ENCODE measurements around the gene CLPSL2.

DNA sequence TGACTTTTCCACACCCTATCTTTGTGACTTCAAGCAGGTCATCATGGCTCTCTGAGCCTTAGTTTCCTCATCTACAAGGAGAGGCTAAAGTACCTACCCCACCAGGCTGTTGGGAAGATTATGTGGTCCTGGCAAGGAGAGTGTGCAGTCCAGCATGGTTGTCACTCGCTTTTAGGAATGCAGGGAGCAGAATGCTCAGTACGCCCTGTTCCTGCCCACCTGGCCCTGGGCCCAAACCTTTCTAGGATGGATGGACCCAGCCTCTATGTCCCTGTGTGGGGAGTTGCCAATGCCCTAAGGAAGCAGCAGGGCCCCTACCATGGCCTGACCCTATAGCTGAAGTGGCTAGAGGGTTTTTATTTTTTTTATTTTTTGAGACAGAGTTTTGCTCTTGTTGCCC, 2.0 kb downstream of the CLPSL2 start:
- TF ChIP-seq, protein P1, sequence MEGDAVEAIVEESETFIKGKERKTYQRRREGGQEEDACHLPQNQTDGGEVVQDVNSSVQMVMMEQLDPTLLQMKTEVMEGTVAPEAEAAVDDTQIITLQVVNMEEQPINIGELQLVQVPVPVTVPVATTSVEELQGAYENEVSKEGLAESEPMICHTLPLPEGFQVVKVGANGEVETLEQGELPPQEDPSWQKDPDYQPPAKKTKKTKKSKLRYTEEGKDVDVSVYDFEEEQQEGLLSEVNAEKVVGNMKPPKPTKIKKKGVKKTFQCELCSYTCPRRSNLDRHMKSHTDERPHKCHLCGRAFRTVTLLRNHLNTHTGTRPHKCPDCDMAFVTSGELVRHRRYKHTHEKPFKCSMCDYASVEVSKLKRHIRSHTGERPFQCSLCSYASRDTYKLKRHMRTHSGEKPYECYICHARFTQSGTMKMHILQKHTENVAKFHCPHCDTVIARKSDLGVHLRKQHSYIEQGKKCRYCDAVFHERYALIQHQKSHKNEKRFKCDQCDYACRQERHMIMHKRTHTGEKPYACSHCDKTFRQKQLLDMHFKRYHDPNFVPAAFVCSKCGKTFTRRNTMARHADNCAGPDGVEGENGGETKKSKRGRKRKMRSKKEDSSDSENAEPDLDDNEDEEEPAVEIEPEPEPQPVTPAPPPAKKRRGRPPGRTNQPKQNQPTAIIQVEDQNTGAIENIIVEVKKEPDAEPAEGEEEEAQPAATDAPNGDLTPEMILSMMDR (IDR thresholded peaks at IDR 0.05; ENCODE audit: insufficient read depth, low read depth, low read length), result no peak
- TF ChIP-seq EZH2 (IDR thresholded peaks at IDR 0.05; ENCODE audit: insufficient read depth, low read length), result no peak

Measured in astrocyte (in vitro differentiated cells and primary cell).